Measurements from ENCODE around the gene ZNF608.

- TF ChIP-seq CTCF (IDR thresholded peaks at IDR 0.05) (no peak), POLR2A (IDR thresholded peaks at IDR 0.05) (no peak), EP300 (IDR thresholded peaks at IDR 0.05) (no peak)
These were observed 6.8 kb downstream of the ZNF608 start for GRCh38 chr5:124739634-124740025.

Measured in ovary (tissue), 3 donors.